Stimulated activated CD8-positive, alpha-beta memory T cell treated with anti-CD3 and anti-CD28 coated beads, Interleukin-2, amount 100 ng/mL, for 48 hours (primary cell): Measurements from ENCODE around the gene CNNM3.
"Not testable (repeated sequence)": the region's sequence is repeated elsewhere in the genome, so short reads cannot be mapped to it uniquely, and the experiment has no call there.

Experiments used
- DNase-seq, 2 donors: peaks; one replicate each; pipeline ENCODE4 v3.0.0-alpha.2; 2020; ENCODE audit warnings: low read depth in 2 of 2

The CNNM3 gene

GRCh38 chr2:96798733-96799622, 17.1 kb upstream of the CNNM3 start:
- DNase-seq, result no peak

- no peak for DNase-seq
Measured at GRCh38 chr2:96799623-96799935, 16.5 kb upstream of the CNNM3 start.

DNA sequence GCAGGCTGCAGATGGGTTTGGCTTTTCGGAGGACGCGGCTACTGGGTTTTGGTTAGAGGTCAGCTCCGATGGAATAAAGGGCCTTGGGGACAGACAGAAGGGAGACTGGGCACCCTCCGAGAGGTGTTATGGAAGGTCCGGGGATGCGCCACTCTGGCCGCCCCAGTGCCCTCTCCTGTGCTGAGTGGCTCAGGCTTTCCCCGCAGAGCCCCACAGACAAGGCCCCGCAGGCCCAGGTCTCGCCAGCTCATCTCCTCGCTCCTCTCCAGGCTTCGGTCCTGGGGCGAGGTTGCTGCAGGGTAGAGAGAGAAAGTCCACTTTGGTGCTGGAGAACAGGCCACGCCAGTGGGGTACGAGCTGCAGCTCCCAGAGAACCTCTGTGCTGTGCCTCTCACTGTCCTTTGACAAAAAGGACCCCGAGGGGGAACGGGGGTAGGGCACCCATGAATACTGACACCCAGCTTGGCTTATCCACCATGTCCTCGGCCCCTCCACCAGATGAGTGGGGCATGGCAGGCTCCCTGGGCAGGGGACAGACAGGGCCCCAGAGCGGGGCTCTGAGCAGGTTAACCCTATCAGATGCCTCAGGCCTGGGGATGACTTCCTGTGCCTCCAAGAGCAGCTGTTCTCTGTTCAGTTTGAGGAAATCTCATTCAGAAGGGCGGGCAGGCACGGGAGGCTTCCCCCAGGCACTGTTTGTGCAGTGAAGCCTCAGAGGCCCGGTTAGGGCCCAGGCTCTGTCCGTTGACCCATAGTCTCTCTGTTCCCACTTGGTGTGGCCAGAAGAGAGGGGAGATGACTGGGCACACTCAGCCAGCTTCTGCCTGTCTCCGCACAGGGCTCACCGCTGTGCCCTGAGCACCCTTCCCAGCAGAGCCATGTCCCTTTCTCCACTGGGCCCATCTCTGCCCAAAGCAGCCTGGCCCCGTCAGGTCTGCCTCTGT, 15.7 kb upstream of the CNNM3 start:
- no peak for DNase-seq

DNA sequence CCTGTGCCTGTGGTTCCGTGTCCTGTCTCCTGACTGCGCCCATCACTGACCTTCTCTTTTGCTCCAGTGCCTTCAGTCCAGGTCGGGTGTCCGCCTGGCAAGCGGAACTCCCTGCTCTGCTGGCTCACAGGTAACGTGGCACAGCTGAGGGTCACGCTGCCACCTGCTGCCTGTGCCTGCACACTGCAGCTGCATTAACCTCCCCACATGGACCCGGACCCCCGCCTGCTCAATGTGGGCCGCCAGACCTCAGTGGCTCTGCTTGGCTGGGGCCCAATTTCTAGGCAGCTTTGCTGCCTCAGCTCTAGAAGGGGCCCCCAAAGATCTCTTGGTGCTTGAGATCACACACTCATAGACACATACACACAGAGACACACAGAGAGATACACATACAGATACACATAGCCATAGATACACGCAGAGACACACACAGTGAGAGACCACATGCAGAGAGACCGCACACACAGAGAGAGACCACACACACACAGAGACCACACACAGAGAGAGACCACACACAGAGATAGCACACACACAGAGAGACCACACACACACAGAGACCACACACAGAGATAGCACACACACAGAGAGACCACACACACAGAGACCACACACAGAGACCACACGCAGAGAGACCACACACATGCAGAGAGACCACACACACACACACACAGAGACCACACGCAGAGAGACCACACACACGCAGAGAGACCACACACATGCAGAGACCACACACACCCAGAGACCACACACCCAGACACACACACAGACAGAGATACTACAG, 14.9 kb upstream of the CNNM3 start:
- peak; percentile 64 to 68 for DNase-seq

GRCh38 chr2:96801786-96802595, 14.1 kb upstream of the CNNM3 start:
- DNase-seq, result no peak

DNA sequence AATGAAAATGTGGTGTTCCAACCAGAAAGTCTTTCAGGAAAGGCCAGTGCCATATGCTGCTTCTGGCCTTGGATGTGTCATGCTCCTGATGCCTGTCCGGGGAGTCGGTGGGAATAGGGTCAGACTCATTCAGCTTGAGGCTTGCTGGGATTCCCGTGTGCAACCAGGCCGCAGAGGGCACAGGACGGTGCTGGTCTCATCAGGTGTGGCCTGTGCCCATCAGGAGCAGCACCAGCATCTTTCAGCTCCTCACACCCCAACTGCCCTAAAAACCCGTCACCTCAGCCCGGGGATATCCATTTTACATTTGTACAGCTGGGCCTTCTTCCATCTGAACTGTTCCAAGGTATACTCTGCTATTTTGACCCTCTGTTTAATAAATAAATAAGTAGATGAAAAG, 13.3 kb upstream of the CNNM3 start:
- DNase-seq, result no peak

DNA sequence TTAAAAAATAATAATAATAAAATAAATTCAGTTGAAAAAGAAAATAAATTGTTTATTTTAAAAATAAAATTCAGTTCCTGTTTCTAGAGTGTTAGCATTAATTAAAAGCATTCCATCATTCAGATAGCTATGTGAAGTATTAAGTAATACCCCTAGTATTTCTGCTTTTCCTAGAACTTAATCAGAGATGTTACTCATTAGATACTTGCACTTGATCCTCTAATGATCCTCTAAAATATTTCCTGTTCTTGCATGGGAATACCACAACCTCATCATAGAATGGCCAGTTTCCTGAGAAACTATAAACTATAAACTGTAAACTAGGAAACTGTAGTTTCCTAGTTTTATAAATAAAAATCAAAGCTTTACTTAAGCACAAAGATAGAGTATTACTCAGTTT, 11.1 kb upstream of the CNNM3 start:
- DNase-seq, result no peak

DNA sequence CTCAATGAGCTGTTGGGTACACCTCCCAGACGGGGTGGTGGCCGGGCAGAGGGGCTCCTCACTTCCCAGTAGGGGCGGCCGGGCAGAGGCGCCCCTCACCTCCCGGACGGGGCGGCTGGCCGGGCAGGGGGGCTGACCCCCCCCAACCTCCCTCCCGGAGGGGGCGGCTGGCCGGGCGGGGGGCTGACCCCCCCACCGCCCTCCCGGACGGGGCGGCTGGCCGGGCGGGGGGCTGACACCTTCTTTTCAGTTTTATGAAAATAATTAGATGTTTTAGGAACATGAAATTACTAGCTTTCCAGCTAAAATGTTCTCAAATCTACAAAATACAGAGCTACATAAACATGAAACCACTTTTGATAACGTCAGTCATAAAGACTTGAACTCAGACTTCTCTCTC, 10.1 kb upstream of the CNNM3 start:
- DNase-seq, result not testable (repeated sequence)

DNA sequence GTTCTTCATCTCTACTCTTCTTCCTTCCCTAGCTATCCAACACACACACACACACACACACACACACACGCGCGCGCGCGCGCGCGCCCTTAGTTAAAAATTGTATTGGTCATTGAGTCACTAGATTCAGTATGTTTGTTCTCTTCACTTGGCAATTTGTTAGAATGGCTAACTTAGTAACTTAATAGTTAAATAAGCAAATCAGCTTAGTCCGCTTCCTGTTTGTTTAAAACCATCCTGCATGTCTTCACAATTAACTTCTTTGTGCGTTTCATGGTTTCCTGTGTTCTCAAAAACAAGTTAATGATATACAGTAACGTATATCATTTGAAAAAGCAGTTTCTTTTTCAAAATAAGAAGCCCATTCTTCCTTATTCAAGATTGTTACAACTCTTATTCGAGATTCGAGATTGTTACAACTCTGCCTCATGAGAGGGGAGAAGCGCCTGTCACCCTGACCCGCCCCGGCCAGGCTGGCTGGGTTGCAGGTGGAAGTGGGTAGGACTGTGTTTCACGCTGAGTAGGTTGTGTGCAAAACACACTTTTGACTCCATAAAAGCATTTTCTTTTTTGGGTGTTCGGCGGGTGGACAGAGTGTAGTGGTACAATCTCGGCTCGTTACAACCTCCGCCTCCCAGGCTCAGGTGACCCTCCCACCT, 9.5 kb upstream of the CNNM3 start:
- no peak for DNase-seq

GRCh38 chr2:96807127-96807471, 9.0 kb upstream of the CNNM3 start:
- no peak for DNase-seq

- no peak for DNase-seq
Measured at GRCh38 chr2:96808176-96808837, 7.8 kb upstream of the CNNM3 start.

- no peak for DNase-seq
Measured at GRCh38 chr2:96809216-96809882, 6.7 kb upstream of the CNNM3 start.

GRCh38 chr2:96809951-96810782, 5.9 kb upstream of the CNNM3 start:
- DNase-seq, result no peak

GRCh38 chr2:96810783-96811192, 5.3 kb upstream of the CNNM3 start:
- no peak for DNase-seq

- DNase-seq, result no peak
Measured at GRCh38 chr2:96811917-96812316, 4.2 kb upstream of the CNNM3 start.

GRCh38 chr2:96813656-96814055, 2.4 kb upstream of the CNNM3 start:
- DNase-seq, result no peak

- DNase-seq, result no peak
Measured at GRCh38 chr2:96815326-96816126, 542 bp upstream of the CNNM3 start.
